A673 (cell line): ENCODE data around the gene KIDINS220. TPM values are rescaled to one million over a fixed set of nuclear protein-coding genes. Genes with fewer than 3 reads are reported as not detected.

ENCODE experiments used
- BruUV-seq: library from RNA; stranded (reverse); fragments of 400-500 nt; replicated peaks from 2 replicates; lab custom pipeline; 2021; lab: Mats Ljungman, UMichigan
- CTCF ChIA-PET: fragments of 300-600 bp; sonication (Branson Sonifier 250); formaldehyde crosslinking; loops from one replicate; lab custom pipeline; 2022; ENCODE audit warnings: antibody characterized with exemption; lab: Charles Lee
- POLR2A ChIA-PET: fragments of 300-600 bp; sonication (Branson Sonifier 250); formaldehyde crosslinking; loops from one replicate; lab custom pipeline; 2022; ENCODE audit warnings: antibody characterized with exemption; ENCODE audit not compliant: low non-redundant PET; lab: Charles Lee
- DNase-seq: peaks from one replicate; pipeline ENCODE4 v3.0.0-alpha.2; 2015; ENCODE audit warnings: low spot score
- H3K27ac ChIP-seq: fragments of 200-600 bp; sonication (generic); 2 replicates; pipeline ENCODE4 v1.5.1; 2016; ENCODE audit warnings: mixed run types, low read depth, mild to moderate bottlenecking, mixed read lengths, antibody characterized with exemption, low read length; ENCODE audit not compliant: poor library complexity, severe bottlenecking
- H3K27me3 ChIP-seq: fragments of 200-600 bp; sonication (generic); replicated peaks from 2 replicates; pipeline ENCODE4 v1.6.1; 2017; ENCODE audit warnings: mixed run types, low read depth, mild to moderate bottlenecking, mixed read lengths, antibody characterized with exemption, low read length; ENCODE audit not compliant: insufficient read depth, poor library complexity
- H3K36me3 ChIP-seq: fragments of 200-600 bp; sonication (generic); 2 replicates; pipeline ENCODE4 v1.6.1; 2016; ENCODE audit warnings: mixed run types, mild to moderate bottlenecking, mixed read lengths, antibody characterized with exemption, low read length; ENCODE audit not compliant: insufficient read depth, poor library complexity, severe bottlenecking
- H3K4me1 ChIP-seq: fragments of 200-600 bp; sonication (generic); 2 replicates; pipeline ENCODE4 v1.6.1; 2017; ENCODE audit warnings: mixed run types, mild to moderate bottlenecking, mixed read lengths, antibody characterized with exemption, low read length; ENCODE audit not compliant: insufficient read depth, poor library complexity, severe bottlenecking
- H3K4me3 ChIP-seq: fragments of 200-600 bp; sonication (generic); 2 replicates; pipeline ENCODE4 v1.5.1; 2016; ENCODE audit warnings: low read depth, mixed run types, mild to moderate bottlenecking, mixed read lengths, low read length; ENCODE audit not compliant: poor library complexity, severe bottlenecking
- H3K9me3 ChIP-seq: fragments of 200-600 bp; sonication (generic); 2 replicates; pipeline ENCODE4 v1.6.1; 2016; ENCODE audit warnings: mixed run types, low read depth, mild to moderate bottlenecking, mixed read lengths, antibody characterized with exemption, low read length; ENCODE audit not compliant: poor library complexity, severe bottlenecking
- CTCF ChIP-seq: fragments of 300-800, 200-600 bp; sonication (generic); conservative IDR thresholded peaks from 2 replicates; pipeline ENCODE4 v1.5.1; 2017; ENCODE audit warnings: low read depth, mild to moderate bottlenecking, antibody characterized with exemption, low read length, moderate library complexity, mixed read lengths
- EZH2 ChIP-seq: fragments of 200-600 bp; sonication (generic); IDR thresholded peaks from 2 replicates; pipeline ENCODE4 v1.6.1; 2017; ENCODE audit warnings: borderline replicate concordance, low read depth, mild to moderate bottlenecking, mixed read lengths, antibody characterized with exemption, low read length; ENCODE audit not compliant: poor library complexity, severe bottlenecking
- intact Hi-C: fragments of 100-400 bp; cut with micrococcal nuclease; formaldehyde crosslinking; loops from one replicate; pipeline ENCODE4 v1.10.0; 2022; ENCODE audit not compliant: unreplicated experiment
- total RNA-seq: library from RNA; stranded (reverse); gene quantifications from 2 replicates; pipeline ENCODE4 v1.2.3, GENCODE V29; 2021

KIDINS220 gene
- total RNA-seq, 1 experiment from 2014 or later, result 46.4 TPM

- Histone ChIP-seq H3K27ac (no peak overlapping the region), H3K27me3 (no peaks in the 10 kb centered on the region), H3K36me3 (no peaks in the 10 kb centered on the region), H3K9me3 (no peaks in the 10 kb centered on the region), H3K4me1 (no peaks in the 10 kb centered on the region), H3K4me3 (no peak overlapping the region)
- TF ChIP-seq CTCF, result no peak
- no peak for TF ChIP-seq EZH2
- DNase-seq, result no peak
- no TSS peak for BruUV-seq
- ChIA-PET CTCF (no interaction called here), POLR2A (interaction anchor here (0.5 kb wide), 1 partner anchor 581 kb away, joined by 4 read pairs; no protein-coding TSS in a partner anchor)
- intact Hi-C loops, result no loop called here
Observed at GRCh38 chr2:8863331-8863953, 26.0 kb upstream of the KIDINS220 start.

GRCh38 chr2:8862230-8862629, 24.8 kb upstream of the KIDINS220 start:
- intact Hi-C loops, result no loop called here
- no TSS peak for BruUV-seq
- DNase-seq, result no peak
- TF ChIP-seq CTCF (no peak), EZH2 (no peak)
- Histone ChIP-seq H3K9me3 (no peaks in the 10 kb centered on the region), H3K27ac (no peak overlapping the region), H3K27me3 (no peaks in the 10 kb centered on the region), H3K36me3 (no peaks in the 10 kb centered on the region), H3K4me3 (no peak overlapping the region), H3K4me1 (no peaks in the 10 kb centered on the region)
- ChIA-PET CTCF (no interaction called here), POLR2A (no interaction called here)

GRCh38 chr2:8861797-8862196, 24.4 kb upstream of the KIDINS220 start:
- H3K27me3 ChIP-seq, result no peaks in the 10 kb centered on the region
- POLR2A ChIA-PET, result no interaction called here
- H3K4me1 ChIP-seq, result no peaks in the 10 kb centered on the region
- TF ChIP-seq EZH2, result no peak
- no peak for TF ChIP-seq CTCF
- no TSS peak for BruUV-seq
- CTCF ChIA-PET, result no interaction called here
- no peaks in the 10 kb centered on the region for H3K9me3 ChIP-seq
- intact Hi-C loops, result no loop called here
- no peak overlapping the region for H3K27ac ChIP-seq
- H3K4me3 ChIP-seq, result no peak overlapping the region
- DNase-seq, result no peak
- no peaks in the 10 kb centered on the region for H3K36me3 ChIP-seq
